Jurkat, Clone E6-1 (cell line): ENCODE results near the gene SBF2.
"Not testable (repeated sequence)": the region's sequence is repeated elsewhere in the genome, so short reads cannot be mapped to it uniquely, and the experiment has no call there.

Source experiments
- DNase-seq: peaks from one replicate; pipeline ENCODE4 v3.0.0-alpha.2; 2011; ENCODE audit warnings: low read depth, low spot score
- H3K4me3 ChIP-seq: 2 replicates; pipeline ENCODE4 v1.5.1; 2011; ENCODE audit warnings: mild to moderate bottlenecking, low read length, control low read depth, moderate library complexity

Gene SBF2

GRCh38 chr11:10283991-10284390, 10.0 kb downstream of the SBF2 start:
- DNase-seq, result no peak
- H3K4me3 ChIP-seq, result no peak overlapping the region

GRCh38 chr11:10282117-10282516, 11.9 kb downstream of the SBF2 start:
- H3K4me3 ChIP-seq, result no peak overlapping the region
- no peak for DNase-seq

DNA sequence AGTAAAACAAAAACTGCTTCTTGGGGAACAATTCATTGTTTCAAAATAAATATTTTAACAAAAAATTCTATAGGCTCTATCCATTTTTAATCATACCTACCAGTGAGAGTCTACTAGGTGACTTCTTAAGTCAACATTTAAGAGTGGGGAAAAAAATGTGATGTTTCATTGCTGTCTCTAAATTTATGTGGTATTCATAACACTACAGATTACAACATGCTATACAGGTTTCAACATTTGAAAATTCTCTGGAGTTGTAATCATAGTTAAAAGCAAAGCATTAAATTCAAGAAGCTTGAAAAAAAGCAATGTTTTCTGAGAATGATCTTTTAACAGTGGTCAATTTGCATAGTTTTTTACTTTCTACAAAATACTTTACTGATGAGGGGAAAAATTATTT, 18.3 kb downstream of the SBF2 start:
- no peak for DNase-seq
- no peak overlapping the region for H3K4me3 ChIP-seq

GRCh38 chr11:10274726-10275125, 19.3 kb downstream of the SBF2 start:
- no peak overlapping the region for H3K4me3 ChIP-seq
- DNase-seq, result no peak

GRCh38 chr11:10273738-10274137, 20.3 kb downstream of the SBF2 start:
- DNase-seq, result no peak
- H3K4me3 ChIP-seq, result no peak overlapping the region

- no peak overlapping the region for H3K4me3 ChIP-seq
- DNase-seq, result no peak
Measured at GRCh38 chr11:10272132-10272531, 21.9 kb downstream of the SBF2 start.

DNA sequence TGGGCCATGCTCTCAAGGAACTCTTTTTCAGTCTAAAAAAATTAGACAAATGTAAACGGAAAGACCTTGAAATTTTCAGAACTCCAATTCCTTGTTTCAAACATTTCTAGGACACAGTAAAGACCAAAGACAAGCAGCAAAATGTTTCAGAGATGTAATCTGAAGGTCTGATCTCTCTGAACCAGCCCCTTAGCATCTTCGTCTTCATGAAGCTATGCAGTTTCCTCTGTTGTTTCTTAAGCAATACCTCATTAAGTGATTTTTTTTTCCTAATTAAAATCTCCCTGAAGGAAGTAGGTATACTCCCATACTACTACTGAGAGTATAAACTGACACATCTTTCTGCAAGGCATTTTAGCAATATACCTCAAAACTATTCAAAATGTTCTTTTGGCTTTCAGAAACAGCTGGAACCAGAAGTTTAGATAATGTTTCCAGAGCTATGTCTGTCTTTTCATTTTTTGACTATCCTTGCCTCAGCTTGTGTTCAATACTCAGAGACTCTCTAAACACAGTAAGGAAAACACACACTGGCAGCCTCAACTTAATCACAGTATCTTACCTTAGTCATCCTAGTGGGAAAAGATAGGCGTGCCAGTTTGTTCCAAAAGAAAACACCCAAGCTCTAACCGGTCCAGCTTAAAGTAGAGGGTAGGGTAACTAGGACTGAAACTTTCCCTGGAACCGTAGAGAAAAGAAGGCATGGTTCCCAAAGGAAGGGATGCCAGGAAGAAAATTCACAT, 25.1 kb downstream of the SBF2 start:
- H3K4me3 ChIP-seq, result no peak overlapping the region
- DNase-seq, result no peak

DNA sequence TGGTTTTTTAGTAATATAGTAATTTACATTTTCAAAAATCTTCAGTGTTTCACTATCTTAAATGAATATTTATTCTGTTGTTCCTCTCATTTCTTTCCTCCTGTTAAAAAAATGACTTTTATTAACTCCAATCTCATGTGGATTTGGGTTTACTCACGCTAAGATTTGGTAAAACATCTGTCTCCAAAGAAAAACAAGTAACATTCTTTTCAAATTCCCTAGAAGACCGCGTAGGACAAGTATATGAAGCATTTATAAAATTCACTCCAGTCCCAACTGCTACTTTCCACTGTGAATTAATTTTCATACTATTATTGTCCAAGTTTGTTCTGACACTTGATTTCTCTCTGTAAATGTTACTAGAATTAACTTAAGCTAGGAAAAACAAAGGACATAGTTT, 26.2 kb downstream of the SBF2 start:
- H3K4me3 ChIP-seq, result no peak overlapping the region
- DNase-seq, result no peak

- DNase-seq, result no peak
- H3K4me3 ChIP-seq, result no peak overlapping the region
Measured at GRCh38 chr11:10265936-10266335, 28.1 kb downstream of the SBF2 start.

- not testable (repeated sequence) for DNase-seq, H3K4me3 ChIP-seq
Measured at GRCh38 chr11:10264716-10265115, 29.3 kb downstream of the SBF2 start.

DNA sequence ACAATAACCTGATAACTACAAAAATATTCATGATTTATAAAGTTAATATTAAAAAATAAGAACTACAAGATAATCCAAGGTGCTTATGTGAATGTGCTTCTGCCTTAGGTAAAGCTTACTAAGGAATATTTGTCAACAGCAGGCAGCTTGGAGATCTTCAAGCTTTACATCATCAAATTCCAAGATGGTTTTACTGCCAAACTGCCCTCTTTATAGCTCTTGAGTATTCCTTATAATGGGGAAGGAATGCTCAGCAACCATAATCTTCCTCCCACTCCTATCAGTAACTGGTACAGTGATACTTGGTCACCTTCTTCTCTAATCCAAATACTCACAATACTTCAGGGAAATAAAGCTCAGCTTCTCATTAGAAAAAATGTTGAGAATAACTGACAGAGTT, 30.1 kb downstream of the SBF2 start:
- H3K4me3 ChIP-seq, result no peak overlapping the region
- DNase-seq, result no peak

DNA sequence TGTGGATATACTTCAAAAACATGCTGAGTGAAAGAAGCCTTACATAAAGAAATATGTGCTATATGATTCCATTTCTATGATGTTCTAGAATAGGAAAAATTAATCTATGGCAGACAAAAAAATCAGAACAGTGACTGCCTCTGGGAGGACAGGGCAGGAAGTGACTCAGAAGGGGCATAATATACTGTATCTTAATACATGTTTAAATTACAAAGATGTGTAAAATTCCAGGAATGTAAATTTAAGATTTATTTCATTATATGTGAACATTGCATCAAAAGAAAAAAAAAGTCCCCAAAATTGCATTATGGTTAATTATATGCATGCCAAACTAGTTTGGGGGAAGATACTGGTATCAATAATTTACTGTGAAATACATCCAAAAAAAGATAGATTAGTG, 32.2 kb downstream of the SBF2 start:
- no peak overlapping the region for H3K4me3 ChIP-seq
- no peak for DNase-seq

GRCh38 chr11:10257478-10257877, 36.5 kb downstream of the SBF2 start:
- no peak overlapping the region for H3K4me3 ChIP-seq
- DNase-seq, result no peak

- no peak for DNase-seq
Measured at GRCh38 chr11:10255388-10256125, 38.5 kb downstream of the SBF2 start.

GRCh38 chr11:10249448-10250131, 44.4 kb downstream of the SBF2 start:
- not testable (repeated sequence) for H3K4me3 ChIP-seq, DNase-seq

More at GRCh38 chr11:10255388-10256125, 38.5 kb downstream of the SBF2 start:
- H3K4me3 ChIP-seq, result no peak overlapping the region

DNA sequence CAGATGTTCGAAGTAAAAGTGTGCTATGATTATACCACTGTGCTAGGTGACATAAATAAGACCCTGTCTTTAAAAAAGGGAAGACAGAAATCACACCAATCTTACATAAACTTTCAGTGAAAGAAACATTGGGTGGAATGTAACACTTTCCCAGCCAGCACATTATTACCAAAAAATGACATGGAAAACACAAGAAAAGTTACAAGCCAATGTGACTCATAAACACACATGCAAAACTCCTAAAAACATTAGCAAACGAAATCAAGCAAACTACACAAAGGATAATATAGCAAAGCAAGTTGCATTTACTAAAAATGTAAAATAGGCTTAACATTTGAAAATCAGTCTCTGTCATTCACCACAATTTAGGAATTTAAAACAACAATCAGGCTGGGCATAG, 47.0 kb downstream of the SBF2 start:
- H3K4me3 ChIP-seq, result no peak overlapping the region
- no peak for DNase-seq

GRCh38 chr11:10243896-10244575, 50.0 kb downstream of the SBF2 start:
- no peak for DNase-seq
- no peak overlapping the region for H3K4me3 ChIP-seq

DNA sequence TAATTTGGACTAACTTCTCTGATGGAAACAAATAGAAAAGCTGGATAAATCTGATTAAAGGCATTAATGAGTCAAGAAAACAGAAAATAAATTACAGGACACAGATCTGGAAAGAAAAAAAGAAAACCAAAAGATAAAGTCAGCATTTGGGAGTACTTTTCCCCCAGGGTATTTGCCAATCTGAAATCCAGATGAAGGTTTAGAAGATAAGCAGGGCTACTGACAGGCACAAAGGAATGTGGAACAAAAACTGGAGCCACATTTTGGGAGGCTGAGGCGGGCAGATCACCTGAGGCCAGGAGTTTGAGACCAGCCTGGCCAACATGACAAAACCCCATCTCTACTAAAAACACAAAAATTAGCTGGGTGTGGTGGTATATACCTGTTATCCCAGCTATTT, 57.2 kb downstream of the SBF2 start:
- DNase-seq, result no peak
- H3K4me3 ChIP-seq, result no peak overlapping the region

- no peak for DNase-seq
Measured at GRCh38 chr11:10233581-10233980, 60.4 kb downstream of the SBF2 start.

DNA sequence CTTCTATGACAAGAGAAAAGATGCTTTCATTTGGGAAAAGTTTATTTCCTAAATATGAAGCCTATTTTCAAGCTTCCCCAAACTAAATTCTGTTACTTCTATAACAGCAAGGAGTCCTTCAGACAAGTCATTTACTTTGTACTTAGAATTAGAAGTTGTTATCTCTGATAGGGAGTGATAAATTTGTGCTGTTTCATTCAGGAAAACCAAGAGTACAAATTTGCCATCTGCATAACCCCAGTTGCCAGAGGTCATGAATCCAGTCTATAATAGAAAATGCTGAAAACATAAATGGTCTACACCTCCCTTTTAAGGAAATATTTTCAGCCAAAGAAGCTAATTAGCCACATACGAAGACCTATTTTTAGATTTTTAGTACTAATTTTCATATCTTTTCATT, 61.3 kb downstream of the SBF2 start:
- H3K4me3 ChIP-seq, result no peak overlapping the region
- DNase-seq, result no peak

More at GRCh38 chr11:10233581-10233980, 60.4 kb downstream of the SBF2 start:
- no peak overlapping the region for H3K4me3 ChIP-seq
